ENCODE measurements around the gene E2F2.

E2F2 gene

DNA sequence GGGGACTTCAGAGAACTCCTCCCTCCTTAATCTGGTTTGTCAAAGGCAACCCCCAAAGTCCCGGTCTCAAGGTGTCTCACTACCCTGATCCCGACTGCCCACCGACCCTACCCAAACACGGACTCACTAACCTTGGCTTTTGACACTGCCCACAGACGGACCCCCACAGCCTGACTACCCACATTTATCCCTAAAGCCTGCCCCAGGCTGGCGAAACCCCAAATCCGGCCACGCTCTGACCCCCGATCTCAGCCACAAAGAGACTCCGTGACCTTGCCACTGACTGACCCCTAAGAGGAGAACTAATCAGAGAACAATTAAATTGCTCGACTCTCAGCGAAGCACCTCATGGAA lies 23.1 kb upstream of the E2F2 start:
- H3F3A ChIP-seq (ENCODE audit: insufficient read depth, low read length), result peaks cover 25% of the 10 kb centered on the region
- peak overlapping the region; percentile 85 for H3K27ac ChIP-seq (ENCODE audit: low read depth, low read length, poor library complexity, severe bottlenecking)
- peak overlapping the region; percentile 86 for H3K9ac ChIP-seq (ENCODE audit: low read length)
- H2AFZ ChIP-seq (ENCODE audit: low read length), result no peak overlapping the region
- no peaks in the 10 kb centered on the region for H3K9me2 ChIP-seq (ENCODE audit: low read depth, low read length)
- H3K36me3 ChIP-seq (ENCODE audit: insufficient read depth, low read length), result peaks cover 23% of the 10 kb centered on the region
- peak overlapping the region; percentile 90 for H3K4me2 ChIP-seq (ENCODE audit: low read length)
- H3K9me3 ChIP-seq (ENCODE audit: low read length), result no peaks in the 10 kb centered on the region
- H3K79me2 ChIP-seq (ENCODE audit: insufficient read depth, low read length), result peaks cover 12% of the 10 kb centered on the region
- H3K4me3 ChIP-seq (ENCODE audit: low read depth, low read length, poor library complexity, severe bottlenecking), result peak overlapping the region; percentile 66
- no peak for TF ChIP-seq EZH2 (IDR thresholded peaks at IDR 0.05; ENCODE audit: borderline replicate concordance, low read length)
- TF ChIP-seq, protein P1, sequence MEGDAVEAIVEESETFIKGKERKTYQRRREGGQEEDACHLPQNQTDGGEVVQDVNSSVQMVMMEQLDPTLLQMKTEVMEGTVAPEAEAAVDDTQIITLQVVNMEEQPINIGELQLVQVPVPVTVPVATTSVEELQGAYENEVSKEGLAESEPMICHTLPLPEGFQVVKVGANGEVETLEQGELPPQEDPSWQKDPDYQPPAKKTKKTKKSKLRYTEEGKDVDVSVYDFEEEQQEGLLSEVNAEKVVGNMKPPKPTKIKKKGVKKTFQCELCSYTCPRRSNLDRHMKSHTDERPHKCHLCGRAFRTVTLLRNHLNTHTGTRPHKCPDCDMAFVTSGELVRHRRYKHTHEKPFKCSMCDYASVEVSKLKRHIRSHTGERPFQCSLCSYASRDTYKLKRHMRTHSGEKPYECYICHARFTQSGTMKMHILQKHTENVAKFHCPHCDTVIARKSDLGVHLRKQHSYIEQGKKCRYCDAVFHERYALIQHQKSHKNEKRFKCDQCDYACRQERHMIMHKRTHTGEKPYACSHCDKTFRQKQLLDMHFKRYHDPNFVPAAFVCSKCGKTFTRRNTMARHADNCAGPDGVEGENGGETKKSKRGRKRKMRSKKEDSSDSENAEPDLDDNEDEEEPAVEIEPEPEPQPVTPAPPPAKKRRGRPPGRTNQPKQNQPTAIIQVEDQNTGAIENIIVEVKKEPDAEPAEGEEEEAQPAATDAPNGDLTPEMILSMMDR (IDR thresholded peaks at IDR 0.05; ENCODE audit: low read length), result no peak
- no peaks in the 10 kb centered on the region for H3K27me3 ChIP-seq (ENCODE audit: insufficient read depth, low read length)
- H3K4me1 ChIP-seq (ENCODE audit: insufficient read depth, low read length, severe bottlenecking), result peaks cover 76% of the 10 kb centered on the region
- H4K20me1 ChIP-seq (ENCODE audit: insufficient read depth, low read length), result no peaks in the 10 kb centered on the region

DNA sequence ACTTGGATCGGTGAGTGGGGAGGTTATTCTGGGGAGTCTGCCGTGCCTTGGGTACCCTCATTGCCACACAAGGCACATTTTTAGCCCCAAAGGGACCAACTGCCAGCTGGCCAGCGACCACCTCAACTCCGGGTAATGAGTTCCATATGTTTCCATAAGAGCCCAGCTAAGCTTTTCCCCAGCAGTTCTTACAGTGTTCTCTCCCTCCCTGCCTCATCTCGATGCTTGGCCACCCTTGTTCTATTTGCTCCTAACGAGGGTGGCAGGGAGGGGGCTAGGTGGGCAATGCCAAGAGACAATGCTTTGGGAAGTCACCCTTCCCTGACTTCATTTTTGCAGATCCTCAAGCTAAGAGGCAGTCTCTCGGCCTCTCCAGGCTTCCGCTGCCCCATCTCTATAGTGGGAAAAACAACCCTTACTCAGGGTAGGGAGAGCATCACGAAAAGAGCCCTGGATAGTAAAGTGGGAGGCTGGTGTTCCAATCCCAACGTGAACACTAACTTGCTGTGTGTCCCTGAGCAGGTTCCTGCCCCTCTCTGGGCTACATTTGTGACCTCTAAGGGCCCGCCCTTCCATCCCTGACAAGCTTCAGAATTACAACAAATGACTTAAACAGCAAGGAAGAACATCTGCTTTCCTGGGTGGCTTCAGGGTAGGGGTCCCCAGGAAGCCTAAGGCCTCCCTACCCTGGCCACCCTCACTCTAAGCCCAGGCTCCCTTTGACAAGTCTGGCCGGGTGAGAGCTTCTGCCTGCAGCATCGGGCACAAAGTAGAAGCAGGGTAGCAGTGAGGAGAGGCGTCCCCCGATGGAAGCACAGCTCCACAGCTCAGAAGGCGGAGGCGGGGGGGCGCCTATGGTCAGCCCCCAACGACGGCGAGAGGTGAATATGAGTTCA lies 22.4 kb upstream of the E2F2 start:
- no peaks in the 10 kb centered on the region for H3K9me3 ChIP-seq (ENCODE audit: low read length)
- H3K79me2 ChIP-seq (ENCODE audit: insufficient read depth, low read length), result peaks cover 6% of the 10 kb centered on the region
- no peaks in the 10 kb centered on the region for H3K9me2 ChIP-seq (ENCODE audit: low read depth, low read length)
- peaks cover 25% of the 10 kb centered on the region for H3F3A ChIP-seq (ENCODE audit: insufficient read depth, low read length)
- no peaks in the 10 kb centered on the region for H3K27me3 ChIP-seq (ENCODE audit: insufficient read depth, low read length)
- peaks cover 17% of the 10 kb centered on the region for H3K36me3 ChIP-seq (ENCODE audit: insufficient read depth, low read length)
- peak overlapping the region; percentile 90 for H3K4me2 ChIP-seq (ENCODE audit: low read length)
- no peaks in the 10 kb centered on the region for H4K20me1 ChIP-seq (ENCODE audit: insufficient read depth, low read length)
- peak overlapping the region; percentile 86 for H3K9ac ChIP-seq (ENCODE audit: low read length)
- H2AFZ ChIP-seq (ENCODE audit: low read length), result no peak overlapping the region
- H3K27ac ChIP-seq (ENCODE audit: low read depth, low read length, poor library complexity, severe bottlenecking), result peak overlapping the region; percentile 85
- peak overlapping the region; percentile 66 for H3K4me3 ChIP-seq (ENCODE audit: low read depth, low read length, poor library complexity, severe bottlenecking)
- TF ChIP-seq, protein P1 (IDR thresholded peaks at IDR 0.05; ENCODE audit: low read length), result no peak
- no peak for TF ChIP-seq EZH2 (IDR thresholded peaks at IDR 0.05; ENCODE audit: borderline replicate concordance, low read length)
- peaks cover 82% of the 10 kb centered on the region for H3K4me1 ChIP-seq (ENCODE audit: insufficient read depth, low read length, severe bottlenecking)

- Histone ChIP-seq H3K4me2 (ENCODE audit: low read length) (peak overlapping the region; percentile 48), H3K9me2 (ENCODE audit: low read depth, low read length) (no peaks in the 10 kb centered on the region), H3K27me3 (ENCODE audit: insufficient read depth, low read length) (no peaks in the 10 kb centered on the region), H3K9me3 (ENCODE audit: low read length) (no peaks in the 10 kb centered on the region), H3K27ac (ENCODE audit: low read depth, low read length, poor library complexity, severe bottlenecking) (peak overlapping the region; percentile 74), H3K4me1 (ENCODE audit: insufficient read depth, low read length, severe bottlenecking) (peaks cover 88% of the 10 kb centered on the region), H3K36me3 (ENCODE audit: insufficient read depth, low read length) (peaks cover under 1% of the 10 kb centered on the region; the same call in 1 of the 2 replicates), H4K20me1 (ENCODE audit: insufficient read depth, low read length) (no peaks in the 10 kb centered on the region), H3K79me2 (ENCODE audit: insufficient read depth, low read length) (no peaks in the 10 kb centered on the region), H2AFZ (ENCODE audit: low read length) (no peak overlapping the region), H3K4me3 (ENCODE audit: low read depth, low read length, poor library complexity, severe bottlenecking) (peak overlapping the region; percentile 3), H3F3A (ENCODE audit: insufficient read depth, low read length) (peaks cover 13% of the 10 kb centered on the region), H3K9ac (ENCODE audit: low read length) (peak overlapping the region; percentile 20; the same call in 1 of the 2 replicates)
- TF ChIP-seq, protein P1 (IDR thresholded peaks at IDR 0.05; ENCODE audit: low read length), result no peak
- TF ChIP-seq EZH2 (IDR thresholded peaks at IDR 0.05; ENCODE audit: borderline replicate concordance, low read length), result no peak
Measured at GRCh38 chr1:23551849-23552248, 20.8 kb upstream of the E2F2 start.
